HG03039 (cell line): Measurements from ENCODE around the gene KCTD16.

ENCODE experiments used
- ATAC-seq: cut with Tn5 transposase; IDR thresholded peaks from one replicate; pipeline ENCODE4 v1.9.1; 2021; ENCODE audit warnings: mild to moderate bottlenecking, moderate library complexity; ENCODE audit not compliant: unreplicated experiment

KCTD16 gene

GRCh38 chr5:144170276-144171024 lies at the start of gene KCTD16, which contains the start of gene YIPF5:
Gene KCTD16, plus strand, starts transcription at chr5:144170873.
Gene YIPF5, minus strand, starts transcription at chr5:144170659. Its CDS starts 704 bp downstream, at chr5:144169955.
- peak; percentile 99 for ATAC-seq

DNA sequence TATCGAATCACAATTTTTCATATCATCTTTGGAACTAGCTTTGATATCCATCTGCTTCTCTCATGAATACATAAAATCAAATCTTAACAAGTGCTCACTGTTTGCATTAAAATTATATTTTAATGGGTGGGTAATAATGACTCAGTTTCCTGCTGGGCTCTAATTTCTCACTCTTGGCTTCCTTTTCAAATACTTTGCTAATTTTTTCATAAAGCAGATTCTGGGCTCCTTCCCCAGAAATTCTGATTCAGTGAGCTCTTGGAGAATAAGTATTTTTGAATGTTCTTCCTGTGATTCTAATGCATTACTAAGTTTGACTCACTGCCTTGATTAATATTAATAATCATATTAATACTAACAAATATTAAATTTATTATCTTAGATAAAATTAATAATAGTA lies 49.1 kb upstream of the KCTD16 start:
- ATAC-seq: no peak

DNA sequence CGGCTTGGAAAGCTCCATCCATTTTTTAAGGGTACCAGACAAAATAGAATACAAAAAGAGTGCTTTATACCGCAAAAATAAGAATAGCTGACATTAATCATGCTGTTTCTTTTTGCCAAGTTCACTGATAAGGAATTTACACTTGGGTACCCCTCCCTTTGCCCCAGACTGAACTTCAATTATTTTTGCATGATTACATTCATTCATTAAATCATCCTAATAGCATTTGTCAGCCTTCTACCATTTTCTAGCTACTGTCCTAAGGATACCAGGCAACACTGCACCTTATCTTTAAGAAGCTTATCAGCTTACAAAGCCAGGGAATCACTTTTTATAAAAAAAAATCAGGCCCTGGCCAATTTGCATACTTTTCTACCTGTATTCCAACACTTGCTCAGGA lies 48.6 kb upstream of the KCTD16 start:
- ATAC-seq: no peak

GRCh38 chr5:144122641-144123040 lies 48.0 kb upstream of the KCTD16 start:
- no peak for ATAC-seq

DNA sequence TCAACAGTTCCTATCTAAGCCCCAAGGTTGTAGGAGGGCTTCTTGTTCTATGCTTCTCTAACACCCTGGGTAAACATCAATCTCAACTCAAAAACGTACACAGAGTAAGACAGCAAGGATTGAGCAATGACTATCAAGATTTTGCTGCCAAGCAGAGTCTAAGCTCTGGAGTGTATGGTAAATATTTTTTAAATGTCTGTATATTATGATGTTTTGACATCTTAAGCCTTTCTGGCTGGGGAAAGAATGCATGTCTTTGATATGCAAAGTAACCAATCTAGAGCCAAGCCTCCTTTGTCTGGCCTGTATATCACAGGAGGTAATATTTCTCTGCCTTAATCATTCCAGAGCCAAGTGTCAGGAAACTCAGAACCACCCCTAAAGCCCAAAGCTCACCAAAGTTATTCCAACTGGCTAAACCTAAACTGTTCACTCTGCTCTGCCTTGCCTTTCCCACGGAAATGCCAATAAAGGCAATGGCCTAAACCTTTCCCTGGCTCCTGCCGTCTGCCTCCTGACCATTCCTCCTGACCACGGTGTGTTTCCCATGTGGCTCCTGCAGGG lies 45.4 kb upstream of the KCTD16 start:
- ATAC-seq: no peak

DNA sequence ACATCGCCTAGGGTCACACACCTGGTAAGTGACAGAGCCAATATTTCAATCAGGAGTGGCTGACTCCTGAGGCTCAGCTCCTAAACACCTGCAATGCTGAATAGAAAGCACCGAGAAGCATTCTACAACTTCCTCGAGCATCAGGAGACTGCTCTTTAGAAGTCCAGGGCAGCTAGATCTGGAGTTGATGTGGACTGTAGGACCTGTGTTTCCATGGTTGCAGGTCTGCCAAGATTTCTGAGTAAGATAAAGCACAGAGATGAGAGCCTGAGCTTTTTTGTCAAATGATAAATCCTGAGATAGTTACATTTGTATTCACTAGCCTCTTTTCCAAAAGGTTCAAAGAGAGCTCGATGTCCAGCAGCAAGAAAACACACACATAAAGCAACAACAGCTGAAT lies 44.0 kb upstream of the KCTD16 start:
- ATAC-seq: no peak

DNA sequence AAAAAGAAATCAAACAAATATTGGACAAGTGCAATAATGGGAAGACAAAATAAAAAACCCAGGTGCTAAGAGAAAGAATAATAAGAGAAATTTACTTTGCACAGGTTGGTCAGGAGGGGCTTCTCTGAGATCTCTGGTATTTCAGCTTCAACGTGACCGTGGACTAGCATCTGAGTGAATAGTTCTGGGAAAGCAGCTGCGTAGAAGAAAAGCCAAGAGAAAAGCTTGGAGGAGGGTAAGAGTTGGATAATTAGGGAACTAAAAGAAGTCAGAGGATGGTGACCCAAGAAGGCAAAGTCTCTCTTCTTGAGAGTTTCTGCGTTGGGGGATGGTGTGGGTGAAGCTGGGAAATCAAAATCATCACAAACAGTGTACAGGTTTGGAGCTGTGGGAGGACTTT lies 41.8 kb upstream of the KCTD16 start:
- no peak for ATAC-seq

GRCh38 chr5:144130306-144130705 lies 40.4 kb upstream of the KCTD16 start:
- ATAC-seq: no peak

GRCh38 chr5:144131261-144131660 lies 39.4 kb upstream of the KCTD16 start:
- ATAC-seq: no peak

DNA sequence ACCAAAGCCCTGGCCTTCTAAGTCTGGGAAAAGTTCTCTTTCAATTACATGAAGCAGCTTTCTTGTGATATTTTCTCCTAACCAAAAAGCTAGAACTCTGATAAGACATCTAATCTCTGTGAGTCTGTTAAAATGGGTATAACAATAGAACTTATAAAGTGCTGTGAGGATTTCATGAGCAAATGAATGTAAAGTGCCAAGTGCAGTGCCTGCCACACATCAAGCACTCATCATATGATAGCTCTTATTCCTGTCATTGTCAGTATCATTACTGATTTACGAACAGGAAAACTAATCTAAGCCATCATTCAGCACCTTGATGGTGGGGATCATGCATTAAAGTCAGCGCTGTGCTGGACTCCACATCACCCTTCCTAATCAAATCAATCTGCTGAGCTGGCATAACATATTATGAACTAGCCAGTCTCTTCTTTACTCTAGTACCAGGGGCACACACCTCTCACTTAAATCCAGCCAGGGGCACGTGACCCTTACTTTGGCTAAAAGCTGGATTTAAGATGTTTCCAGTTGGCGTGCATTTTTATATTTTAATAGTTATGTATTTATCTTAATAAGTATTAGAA lies 37.5 kb upstream of the KCTD16 start:
- ATAC-seq: no peak

DNA sequence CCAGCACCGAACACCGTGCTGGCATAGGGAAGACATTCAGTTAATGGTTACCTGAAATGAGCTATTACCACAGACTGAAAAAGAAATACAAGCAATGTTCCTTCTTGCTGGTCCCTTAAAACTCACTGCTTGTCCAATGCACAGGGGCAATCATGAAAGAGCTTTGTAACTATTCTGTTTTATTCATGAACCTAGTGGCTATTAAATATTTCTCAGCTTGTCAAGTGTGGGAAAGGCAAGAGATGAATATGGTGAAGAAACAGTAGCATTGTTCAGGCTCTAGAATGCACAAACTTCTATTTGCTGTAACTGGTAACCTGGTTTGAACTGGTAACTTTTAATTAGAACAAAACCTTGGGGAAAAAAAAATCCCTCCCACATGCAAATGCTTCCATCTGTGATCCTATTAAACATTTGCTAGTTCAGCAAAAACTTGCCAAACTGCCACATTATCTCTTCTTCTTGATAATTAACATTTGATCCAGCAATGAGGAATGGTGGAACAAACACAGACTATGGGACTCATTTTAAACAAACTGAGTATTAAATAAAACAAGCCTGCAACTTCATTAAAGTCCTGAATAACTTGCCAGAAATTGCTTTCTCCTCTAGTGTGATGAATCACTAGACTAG lies 36.4 kb upstream of the KCTD16 start:
- no peak for ATAC-seq

DNA sequence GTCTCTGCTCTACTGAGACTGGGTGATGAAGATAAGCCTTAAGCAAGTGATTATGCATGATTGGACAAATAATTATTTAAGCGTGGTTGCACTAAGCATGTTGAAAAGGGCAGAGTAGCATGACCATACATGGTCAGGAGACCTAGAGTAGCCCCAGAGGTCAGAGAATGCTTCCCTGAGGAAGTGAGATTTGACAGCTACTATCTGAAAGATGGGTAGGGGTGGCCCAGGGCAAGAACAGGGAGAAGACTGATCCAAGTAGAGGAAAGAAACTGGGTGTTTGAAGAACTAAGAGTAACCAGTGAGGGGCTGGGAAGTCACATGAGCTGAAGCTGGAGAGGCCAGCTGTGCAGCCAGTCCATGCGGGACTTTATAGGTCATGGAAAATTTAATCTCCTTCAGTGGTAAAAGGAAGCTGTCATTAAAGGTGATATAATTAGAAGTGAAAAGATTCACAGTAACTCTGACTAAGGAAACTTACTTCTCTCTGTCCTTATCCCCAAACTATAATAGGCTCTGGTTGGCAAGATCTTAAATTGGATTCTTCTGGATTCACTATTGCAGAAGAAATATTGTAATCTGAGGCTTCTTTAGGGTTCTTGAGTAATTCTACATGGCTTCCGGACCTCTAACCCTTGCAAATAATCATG lies 35.4 kb upstream of the KCTD16 start:
- ATAC-seq: no peak

DNA sequence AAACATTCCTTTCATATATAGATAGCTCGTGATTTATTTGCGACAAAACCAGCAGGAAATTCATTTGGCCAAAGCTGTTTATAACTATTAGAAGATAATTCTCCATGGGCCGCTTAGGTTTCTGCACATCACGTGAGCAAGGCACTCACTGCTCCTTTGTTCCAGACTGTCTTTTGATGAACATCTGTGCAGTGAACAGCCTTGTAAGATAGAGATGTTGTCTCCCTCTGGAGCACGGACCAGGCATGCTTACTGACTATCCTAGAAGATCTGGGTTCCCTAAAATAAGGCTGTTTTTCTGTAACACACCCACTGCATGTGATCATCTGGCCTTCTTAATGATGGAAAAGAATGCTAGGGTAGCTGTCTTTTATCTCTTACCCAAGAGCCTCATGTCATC lies 31.1 kb upstream of the KCTD16 start:
- no peak for ATAC-seq

DNA sequence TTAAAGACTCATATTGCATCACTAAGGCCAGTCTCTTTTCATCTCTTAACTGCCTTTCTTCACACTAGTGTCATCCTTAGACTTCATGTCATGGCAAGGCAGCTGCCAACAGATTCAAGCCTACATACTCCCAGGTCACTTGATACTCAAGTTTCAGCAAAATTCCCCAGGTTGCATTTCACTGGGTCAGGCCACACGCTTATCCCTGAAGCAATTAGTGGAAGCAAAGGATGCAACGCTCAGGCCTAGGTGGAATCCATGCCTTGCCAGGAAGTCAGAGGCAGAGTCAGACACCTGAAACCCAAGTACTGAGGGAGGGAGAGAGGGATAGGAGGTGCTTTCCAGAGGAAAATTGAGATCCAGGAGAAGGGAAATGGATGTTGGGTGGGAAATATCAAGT lies 29.1 kb upstream of the KCTD16 start:
- no peak for ATAC-seq

DNA sequence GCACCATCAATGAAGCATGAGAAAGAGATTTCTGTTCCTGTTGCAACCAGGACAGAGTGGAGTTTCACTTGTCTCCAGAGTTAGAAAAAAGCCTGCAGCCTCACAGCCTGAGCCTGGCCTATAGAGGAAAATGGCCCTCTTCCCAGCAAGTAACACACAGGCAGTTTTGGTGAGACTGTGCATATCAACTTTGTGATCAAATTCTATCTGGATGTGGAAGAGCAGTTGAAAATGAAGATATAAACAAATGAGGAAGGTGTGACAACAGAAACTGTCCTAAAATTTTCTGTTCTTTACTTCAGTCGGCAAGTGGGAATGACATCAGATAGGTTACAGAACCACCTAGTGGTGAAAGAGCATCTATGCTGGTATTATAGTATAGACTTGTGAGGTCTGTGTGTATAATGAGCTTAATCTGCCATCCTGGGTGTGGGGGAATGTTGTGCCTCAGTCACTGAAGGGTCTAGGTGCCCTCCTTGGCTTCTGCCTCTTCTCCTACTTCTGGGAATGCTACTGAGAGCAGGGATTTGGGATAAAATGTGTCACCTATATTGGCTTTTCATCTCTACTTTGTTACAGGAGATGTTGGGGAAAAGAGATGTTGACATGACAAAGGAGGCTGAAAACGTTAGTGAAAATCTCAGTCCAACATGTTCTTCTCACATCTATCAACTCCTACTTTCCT lies 28.4 kb upstream of the KCTD16 start:
- ATAC-seq: peak; percentile 97

DNA sequence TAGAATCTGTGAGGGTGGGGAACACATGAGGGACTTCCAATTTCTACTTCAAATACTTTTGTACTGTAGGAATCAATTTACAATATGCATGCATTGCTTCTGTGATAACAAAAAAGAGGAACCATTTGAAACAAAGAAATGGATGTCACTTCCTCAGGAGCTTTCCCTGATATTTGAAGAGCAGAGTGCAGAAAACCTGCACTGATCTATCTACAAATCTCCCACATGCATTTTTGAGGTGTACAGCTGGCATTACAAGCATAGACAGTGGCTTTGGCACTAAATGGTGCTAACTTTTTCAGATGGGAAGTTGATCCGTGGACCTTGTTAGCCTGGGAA lies 27.9 kb upstream of the KCTD16 start:
- no peak for ATAC-seq

GRCh38 chr5:144143625-144144024 lies 27.0 kb upstream of the KCTD16 start:
- no peak for ATAC-seq

- ATAC-seq: no peak
These were observed 25.5 kb upstream of the KCTD16 start for GRCh38 chr5:144144956-144145751.

GRCh38 chr5:144151026-144151425 lies 19.6 kb upstream of the KCTD16 start:
- no peak for ATAC-seq

GRCh38 chr5:144156767-144157171 lies 13.9 kb upstream of the KCTD16 start:
- no peak for ATAC-seq
